Fibroblast of lung (primary cell): ENCODE measurements around the gene C12orf60. TPM values are rescaled to one million over a fixed set of nuclear protein-coding genes. Genes with fewer than 3 reads are reported as not detected.

ENCODE experiments used
- DNase-seq, 2 donors: peaks; one replicate each; pipeline versions ENCODE4 v3.0.0 to v3.0.0-alpha.2; 2010; ENCODE audit warnings: low read depth in 2 of 2
- H2AFZ ChIP-seq: 2 replicates; pipeline ENCODE4 v1.5.1; 2012; ENCODE audit warnings: low read length, control low read depth, inconsistent platforms
- H3K27ac ChIP-seq: 2 replicates; pipeline ENCODE4 v1.5.1; 2011; ENCODE audit warnings: low read length, control low read depth; ENCODE audit not compliant: insufficient read depth
- H3K27me3 ChIP-seq: 2 replicates; pipeline ENCODE4 v1.5.1; 2011; ENCODE audit warnings: mild to moderate bottlenecking, low read length; ENCODE audit not compliant: control insufficient read depth, insufficient read depth
- H3K36me3 ChIP-seq: 2 replicates; pipeline ENCODE4 v1.5.1; 2011; ENCODE audit warnings: low read length; ENCODE audit not compliant: control insufficient read depth, insufficient read depth
- H3K4me1 ChIP-seq: 2 replicates; pipeline ENCODE4 v1.5.1; 2011; ENCODE audit warnings: low read length; ENCODE audit not compliant: control insufficient read depth, insufficient read depth; ENCODE audit errors: extremely low read depth
- H3K4me2 ChIP-seq: 2 replicates; pipeline ENCODE4 v1.5.1; 2011; ENCODE audit warnings: low read length, control low read depth; ENCODE audit not compliant: insufficient read depth; ENCODE audit errors: extremely low read depth
- H3K4me3 ChIP-seq, 4 experiments: fragments of 200-600 bp in 1 of 4; sonication (generic) in 1 of 4; replicated peaks in 1 of 4; 2 replicates each; pipeline ENCODE4 v1.5.1; 2011 to 2016; ENCODE audit warnings: low read length in 4 of 4, low read depth in 3 of 4, mild to moderate bottlenecking in 3 of 4, control low read depth in 2 of 4, inconsistent platforms in 1 of 4, mixed read lengths in 1 of 4; ENCODE audit not compliant: insufficient read depth in 1 of 4; ENCODE audit errors: control extremely low read depth in 1 of 4
- H3K79me2 ChIP-seq: 2 replicates; pipeline ENCODE4 v1.5.1; 2012; ENCODE audit warnings: mild to moderate bottlenecking, low read length, inconsistent platforms; ENCODE audit not compliant: control insufficient read depth, insufficient read depth
- H3K9ac ChIP-seq: 2 replicates; pipeline ENCODE4 v1.5.1; 2011; ENCODE audit warnings: mild to moderate bottlenecking, low read length, control low read depth; ENCODE audit not compliant: insufficient read depth
- H3K9me3 ChIP-seq: 2 replicates; pipeline ENCODE4 v1.5.1; 2012; ENCODE audit warnings: low read depth, low read length; ENCODE audit not compliant: control insufficient read depth, insufficient read depth
- H4K20me1 ChIP-seq: 2 replicates; pipeline ENCODE4 v1.5.1; 2011; ENCODE audit warnings: low read length; ENCODE audit not compliant: control insufficient read depth, insufficient read depth; ENCODE audit errors: extremely low read depth
- EZH2 ChIP-seq: IDR thresholded peaks from 2 replicates; pipeline ENCODE4 v1.5.1; 2012; ENCODE audit warnings: low read length, control low read depth, mild to moderate bottlenecking; ENCODE audit errors: missing control alignments
- polyA plus RNA-seq, 2 donors: library from polyadenylated mRNA; depleted of rRNA in 1 of 2; stranded (reverse) in 1 of 2; unstranded in 1 of 2; fragments of >200 nt; gene quantifications; 2 replicates each; pipeline ENCODE4 v1.2.1, GENCODE V29; 2011 to 2012; ENCODE audit warnings: missing spikeins in 1 of 2
- total RNA-seq: library from RNA; depleted of rRNA; stranded (reverse); fragments of >200 nt; gene quantifications from 2 replicates; pipeline ENCODE4 v1.2.1, GENCODE V29; 2014
- TF ChIP-seq, protein P1 (sequence below), 2 donors: IDR thresholded peaks in 1 of 2; conservative IDR thresholded peaks in 1 of 2; 1 replicate in 1 of 2; 2 replicates in 1 of 2; pipeline ENCODE4 v1.5.1; 2011 to 2012; ENCODE audit warnings: low read length in 2 of 2, control low read depth in 1 of 2, inconsistent platforms in 1 of 2, low read depth in 1 of 2, mild to moderate bottlenecking in 1 of 2

C12orf60 gene
- total and polyA plus RNA-seq, 2 donors (not counting 1 experiment from before 2014, with no cell fraction given) = 1.1 to 1.5 TPM

DNA sequence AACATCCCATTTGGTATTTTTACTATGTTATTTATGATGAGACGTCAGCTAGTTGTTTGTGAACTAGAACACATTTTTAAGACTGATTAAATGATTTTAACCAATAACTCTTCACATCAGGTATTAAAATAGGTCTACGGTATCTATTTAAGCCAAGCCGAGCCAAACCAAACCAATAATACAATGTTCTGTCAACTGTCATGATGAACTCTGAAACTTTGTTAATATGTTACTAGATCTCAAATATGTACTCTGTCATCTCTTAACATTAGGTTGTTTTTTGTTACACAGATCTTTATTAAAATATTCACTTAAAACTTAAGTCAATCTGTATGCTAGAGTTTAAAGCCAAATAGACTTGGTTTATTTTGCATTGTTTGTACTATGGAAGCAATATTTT lies 38.8 kb downstream of the C12orf60 start:
- Histone ChIP-seq H3K27me3 (no peaks in the 10 kb centered on the region), H3K9ac (no peak overlapping the region), H3K4me2 (no peak overlapping the region), H3K9me3 (no peaks in the 10 kb centered on the region), H3K79me2 (no peaks in the 10 kb centered on the region), H3K4me1 (peaks cover 2% of the 10 kb centered on the region), H3K4me3 (no peak overlapping the region), H3K36me3 (no peaks in the 10 kb centered on the region), H2AFZ (no peak overlapping the region), H4K20me1 (no peaks in the 10 kb centered on the region), H3K27ac (no peak overlapping the region)
- no peak for DNase-seq
- TF ChIP-seq, protein P1, sequence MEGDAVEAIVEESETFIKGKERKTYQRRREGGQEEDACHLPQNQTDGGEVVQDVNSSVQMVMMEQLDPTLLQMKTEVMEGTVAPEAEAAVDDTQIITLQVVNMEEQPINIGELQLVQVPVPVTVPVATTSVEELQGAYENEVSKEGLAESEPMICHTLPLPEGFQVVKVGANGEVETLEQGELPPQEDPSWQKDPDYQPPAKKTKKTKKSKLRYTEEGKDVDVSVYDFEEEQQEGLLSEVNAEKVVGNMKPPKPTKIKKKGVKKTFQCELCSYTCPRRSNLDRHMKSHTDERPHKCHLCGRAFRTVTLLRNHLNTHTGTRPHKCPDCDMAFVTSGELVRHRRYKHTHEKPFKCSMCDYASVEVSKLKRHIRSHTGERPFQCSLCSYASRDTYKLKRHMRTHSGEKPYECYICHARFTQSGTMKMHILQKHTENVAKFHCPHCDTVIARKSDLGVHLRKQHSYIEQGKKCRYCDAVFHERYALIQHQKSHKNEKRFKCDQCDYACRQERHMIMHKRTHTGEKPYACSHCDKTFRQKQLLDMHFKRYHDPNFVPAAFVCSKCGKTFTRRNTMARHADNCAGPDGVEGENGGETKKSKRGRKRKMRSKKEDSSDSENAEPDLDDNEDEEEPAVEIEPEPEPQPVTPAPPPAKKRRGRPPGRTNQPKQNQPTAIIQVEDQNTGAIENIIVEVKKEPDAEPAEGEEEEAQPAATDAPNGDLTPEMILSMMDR (conservative IDR thresholded peaks at IDR 0.05 in 1 of 2, IDR thresholded peaks at IDR 0.05 in 1 of 2; ENCODE audit: low read depth in 1 of 2, low read length in 2 of 2) = no peak
- TF ChIP-seq EZH2 = no peak

DNA sequence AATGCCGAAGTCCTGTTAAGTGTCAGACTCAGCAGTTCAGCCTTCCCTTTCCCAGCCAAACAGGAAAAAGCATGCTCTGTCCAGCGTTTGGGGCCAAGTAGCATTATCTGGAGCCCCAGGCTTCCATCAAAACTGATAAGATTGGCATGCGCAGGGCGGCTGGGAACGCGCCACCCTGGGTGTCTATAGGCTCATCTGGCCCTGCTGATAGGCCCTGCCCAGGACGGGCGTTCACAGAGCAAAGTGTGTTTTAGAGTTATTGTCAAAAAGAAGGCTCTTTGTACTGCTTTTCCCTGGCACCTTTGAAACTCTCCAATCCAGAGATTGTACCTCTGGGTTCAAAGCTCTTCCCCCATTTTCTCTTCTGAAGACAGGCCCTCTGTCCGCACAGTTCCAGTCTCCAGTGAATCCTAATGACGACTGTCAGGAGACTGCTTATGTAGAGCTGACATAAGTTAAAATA lies 40.0 kb downstream of the C12orf60 start, which contains the start of gene ART4:
TSS of gene ART4 (minus strand) at position 102 of the 463 bp plus-strand sequence. CDS start 413 bp downstream, outside the sequence.
- no peak for DNase-seq
- TF ChIP-seq EZH2 = no peak
- TF ChIP-seq, protein P1 (conservative IDR thresholded peaks at IDR 0.05 in 1 of 2, IDR thresholded peaks at IDR 0.05 in 1 of 2; ENCODE audit: low read depth in 1 of 2, low read length in 2 of 2) = no peak
- H3K27me3 ChIP-seq = no peaks in the 10 kb centered on the region
- no peak within 1 kb of the TSS for H3K4me3 ChIP-seq
- H3K9me3 ChIP-seq = no peaks in the 10 kb centered on the region
- H3K27ac ChIP-seq = no peak within 1 kb of the TSS
- H3K4me2 ChIP-seq = no peak within 1 kb of the TSS
- no peaks in the 10 kb centered on the region for H4K20me1 ChIP-seq
- no peak within 1 kb of the TSS for H2AFZ ChIP-seq
- H3K79me2 ChIP-seq = no peaks in the 10 kb centered on the region
- H3K36me3 ChIP-seq = no peaks in the 10 kb centered on the region
- H3K9ac ChIP-seq = no peak within 1 kb of the TSS
- peaks cover 2% of the 10 kb centered on the region for H3K4me1 ChIP-seq

DNA sequence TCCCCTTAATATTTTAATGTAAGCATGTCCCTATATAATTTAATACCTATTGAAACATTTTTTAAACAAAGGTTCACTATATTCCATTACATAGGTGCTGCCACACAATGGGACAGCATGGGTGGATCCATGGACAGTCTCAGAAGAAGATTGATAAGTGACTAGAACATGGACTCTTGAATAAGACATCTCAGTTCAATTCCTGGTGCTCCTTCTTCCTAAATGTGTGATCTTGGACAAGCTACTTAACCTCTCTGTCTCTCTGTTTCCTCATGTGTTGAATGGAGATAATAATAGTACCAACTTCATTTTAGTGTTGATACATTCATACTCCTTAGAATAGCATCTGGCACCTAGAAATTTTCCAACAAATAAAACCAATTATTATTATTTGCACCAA lies 40.9 kb downstream of the C12orf60 start:
- no peak overlapping the region for H3K9ac ChIP-seq
- H3K27me3 ChIP-seq = no peaks in the 10 kb centered on the region
- H3K4me1 ChIP-seq = peaks cover 2% of the 10 kb centered on the region
- H3K27ac ChIP-seq = no peak overlapping the region
- TF ChIP-seq EZH2 = no peak
- TF ChIP-seq, protein P1 (conservative IDR thresholded peaks at IDR 0.05 in 1 of 2, IDR thresholded peaks at IDR 0.05 in 1 of 2; ENCODE audit: low read depth in 1 of 2, low read length in 2 of 2) = no peak
- no peaks in the 10 kb centered on the region for H3K79me2 ChIP-seq
- no peaks in the 10 kb centered on the region for H3K36me3 ChIP-seq
- DNase-seq = no peak
- no peaks in the 10 kb centered on the region for H4K20me1 ChIP-seq
- H3K4me3 ChIP-seq = no peak overlapping the region
- H3K9me3 ChIP-seq = no peaks in the 10 kb centered on the region
- H3K4me2 ChIP-seq = no peak overlapping the region
- no peak overlapping the region for H2AFZ ChIP-seq
